HEK293 (cell line): ENCODE results near the gene DGKB.

Experiments used
- CTCF ChIA-PET: fragments of 350-600 bp; formaldehyde crosslinking; extraction: SDS; loops from one replicate; lab custom pipeline; 2021; ENCODE audit warnings: antibody characterized with exemption; lab: Yijun Ruan, JAX
- POLR2A ChIA-PET: fragments of 300-600 bp; formaldehyde crosslinking; extraction: SDS; loops from one replicate; lab custom pipeline; 2020; ENCODE audit warnings: antibody characterized with exemption, inconsistent platforms; lab: Yijun Ruan, JAX
- H3K27ac ChIP-seq: fragments of 200-500 bp; sonication (Bioruptor generic); 2 replicates; pipeline ENCODE4 v1.5.1; 2014; ENCODE audit warnings: low read depth, low read length, control low read depth, inconsistent platforms; ENCODE audit errors: extremely low read depth
- H3K36me3 ChIP-seq, 2 experiments: fragments of 200-500 bp in 1 of 2; sonication (Bioruptor generic) in 1 of 2; 1 replicate in 1 of 2; 2 replicates in 1 of 2; pipeline ENCODE4 v1.5.1; 2014 to 2017; ENCODE audit warnings: inconsistent platforms in 2 of 2, low read length in 2 of 2; ENCODE audit not compliant: control insufficient read depth in 2 of 2, insufficient read depth in 1 of 2
- H3K4me1 ChIP-seq: fragments of 200-500 bp; sonication (Bioruptor generic); 2 replicates; pipeline ENCODE4 v1.5.1; 2014; ENCODE audit warnings: mild to moderate bottlenecking, low read length, inconsistent platforms; ENCODE audit not compliant: control insufficient read depth, insufficient read depth
- H3K4me3 ChIP-seq: 2 replicates; pipeline ENCODE4 v1.5.1; 2011; ENCODE audit warnings: low read depth, mild to moderate bottlenecking, control low read depth, low read length, moderate library complexity
- H3K9me3 ChIP-seq: fragments of 200-500 bp; sonication (Bioruptor generic); 2 replicates; pipeline ENCODE4 v1.5.1; 2014; ENCODE audit warnings: low read depth, low read length, inconsistent platforms; ENCODE audit not compliant: control insufficient read depth, insufficient read depth
- SP3 ChIP-seq: fragments of 450-650 bp; formaldehyde crosslinking; IDR thresholded peaks from 2 replicates; pipeline ENCODE4 v1.5.1; 2016; ENCODE audit warnings: missing biosample characterization, missing genetic modification characterization
- SP7 ChIP-seq: fragments of 450-650 bp; formaldehyde crosslinking; IDR thresholded peaks from 2 replicates; pipeline ENCODE4 v1.5.1; 2016; ENCODE audit warnings: missing biosample characterization, missing genetic modification characterization
- YY2 ChIP-seq: fragments of 450-650 bp; formaldehyde crosslinking; IDR thresholded peaks from 2 replicates; pipeline ENCODE4 v1.5.1; 2016; ENCODE audit warnings: missing biosample characterization, missing genetic modification characterization
- ZBTB1 ChIP-seq: fragments of 450-650 bp; formaldehyde crosslinking; IDR thresholded peaks from 2 replicates; pipeline ENCODE4 v1.5.1; 2016; ENCODE audit warnings: missing biosample characterization, missing genetic modification characterization
- ZFHX2 ChIP-seq: fragments of 450-650 bp; formaldehyde crosslinking; conservative IDR thresholded peaks from 2 replicates; pipeline ENCODE4 v1.5.1; 2016; ENCODE audit warnings: missing biosample characterization, missing genetic modification characterization
- ZNF121 ChIP-seq: fragments of 450-650 bp; formaldehyde crosslinking; IDR thresholded peaks from 2 replicates; pipeline ENCODE4 v1.5.1; 2016; ENCODE audit warnings: missing biosample characterization, missing genetic modification characterization
- ZNF23 ChIP-seq: fragments of 450-650 bp; formaldehyde crosslinking; IDR thresholded peaks from 2 replicates; pipeline ENCODE4 v1.5.1; 2016; ENCODE audit warnings: missing biosample characterization, missing genetic modification characterization, borderline replicate concordance
- ZNF311 ChIP-seq: fragments of 450-650 bp; formaldehyde crosslinking; IDR thresholded peaks from 2 replicates; pipeline ENCODE4 v1.5.1; 2017; ENCODE audit warnings: missing biosample characterization, missing genetic modification characterization, borderline replicate concordance
- ZNF404 ChIP-seq: fragments of 450-650 bp; formaldehyde crosslinking; IDR thresholded peaks from 2 replicates; pipeline ENCODE4 v1.5.1; 2017; ENCODE audit warnings: missing biosample characterization, missing genetic modification characterization
- ZNF501 ChIP-seq: fragments of 450-650 bp; formaldehyde crosslinking; IDR thresholded peaks from 2 replicates; pipeline ENCODE4 v1.5.1; 2016; ENCODE audit warnings: missing biosample characterization, missing genetic modification characterization
- ZNF830 ChIP-seq: fragments of 450-650 bp; IDR thresholded peaks from 2 replicates; pipeline ENCODE4 v1.5.0; 2018; ENCODE audit warnings: missing biosample characterization, missing genetic modification characterization, low read depth, mild to moderate bottlenecking, moderate library complexity
- ZSCAN16 ChIP-seq: fragments of 450-650 bp; formaldehyde crosslinking; IDR thresholded peaks from 2 replicates; pipeline ENCODE4 v1.5.1; 2016; ENCODE audit warnings: missing biosample characterization, missing genetic modification characterization
- ZSCAN23 ChIP-seq: fragments of 450-650 bp; formaldehyde crosslinking; IDR thresholded peaks from 2 replicates; pipeline ENCODE4 v1.5.1; 2016; ENCODE audit warnings: missing biosample characterization, missing genetic modification characterization
- TF ChIP-seq, protein P1 (sequence below): fragments of 450-650 bp; formaldehyde crosslinking; IDR thresholded peaks from 2 replicates; pipeline ENCODE4 v1.5.1; 2016; ENCODE audit warnings: missing biosample characterization, missing genetic modification characterization
- TF ChIP-seq, protein P2 (sequence below): fragments of 450-650 bp; formaldehyde crosslinking; IDR thresholded peaks from 2 replicates; pipeline ENCODE4 v1.5.1; 2016; ENCODE audit warnings: missing biosample characterization, missing genetic modification characterization
- TF ChIP-seq, protein P3 (sequence below): fragments of 450-650 bp; formaldehyde crosslinking; conservative IDR thresholded peaks from 2 replicates; pipeline ENCODE4 v1.5.1; 2016; ENCODE audit warnings: low read depth, missing biosample characterization, missing genetic modification characterization
- TF ChIP-seq, protein P4 (sequence below): fragments of 450-650 bp; formaldehyde crosslinking; IDR thresholded peaks from 2 replicates; pipeline ENCODE4 v1.5.1; 2016; ENCODE audit warnings: missing biosample characterization, missing genetic modification characterization
- TF ChIP-seq, protein P5 (sequence below): fragments of 450-650 bp; formaldehyde crosslinking; IDR thresholded peaks from 2 replicates; pipeline ENCODE4 v1.5.1; 2016; ENCODE audit warnings: missing biosample characterization, missing genetic modification characterization
- TF ChIP-seq, protein P6 (sequence below): fragments of 450-650 bp; formaldehyde crosslinking; IDR thresholded peaks from 2 replicates; pipeline ENCODE4 v1.5.1; 2016; ENCODE audit warnings: missing biosample characterization, missing genetic modification characterization, borderline replicate concordance

Gene DGKB

DNA sequence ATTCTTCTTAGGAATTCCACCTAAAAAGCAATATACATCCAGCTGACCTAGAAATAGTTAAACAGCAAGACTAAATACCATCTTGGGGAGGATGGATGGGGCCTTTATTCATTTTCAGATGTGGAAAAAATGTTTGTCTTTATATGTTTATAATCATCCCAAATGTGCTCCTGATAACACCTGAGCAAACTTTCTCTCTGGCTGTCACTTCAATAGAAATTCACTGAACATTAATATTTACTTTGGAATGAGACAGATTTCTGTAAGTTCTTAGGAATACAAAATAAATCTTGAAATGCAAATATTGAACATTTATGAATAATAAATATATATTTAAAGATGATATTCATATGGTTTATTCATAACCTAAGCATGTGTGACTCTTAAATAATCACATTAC, 185.4 kb downstream of the DGKB start:
- Histone ChIP-seq H3K4me1 (no peaks in the 10 kb centered on the region), H3K9me3 (no peaks in the 10 kb centered on the region), H3K27ac (no peak overlapping the region)
- CTCF ChIA-PET = interaction anchor here (0.6 to 1.8 kb wide), 4 partner anchors 11 to 299 kb away, joined by 3 to 13 read pairs (median 4); no protein-coding TSS in a partner anchor
- TF ChIP-seq SP7 (no peak), SP3 (tag by site-specific recombination) (no peak), ZNF830 (no peak), ZFHX2 (tag by site-specific recombination) (no peak), ZNF121 (no peak), ZNF23 (no peak), ZNF311 (tag by site-specific recombination) (no peak), YY2 (tag by site-specific recombination) (no peak), ZSCAN23 (tag by site-specific recombination) (no peak), ZSCAN16 (tag by site-specific recombination) (no peak), ZNF404 (tag by site-specific recombination) (no peak), ZBTB1 (no peak), ZNF501 (tag by site-specific recombination) (no peak)
- TF ChIP-seq, protein P1, sequence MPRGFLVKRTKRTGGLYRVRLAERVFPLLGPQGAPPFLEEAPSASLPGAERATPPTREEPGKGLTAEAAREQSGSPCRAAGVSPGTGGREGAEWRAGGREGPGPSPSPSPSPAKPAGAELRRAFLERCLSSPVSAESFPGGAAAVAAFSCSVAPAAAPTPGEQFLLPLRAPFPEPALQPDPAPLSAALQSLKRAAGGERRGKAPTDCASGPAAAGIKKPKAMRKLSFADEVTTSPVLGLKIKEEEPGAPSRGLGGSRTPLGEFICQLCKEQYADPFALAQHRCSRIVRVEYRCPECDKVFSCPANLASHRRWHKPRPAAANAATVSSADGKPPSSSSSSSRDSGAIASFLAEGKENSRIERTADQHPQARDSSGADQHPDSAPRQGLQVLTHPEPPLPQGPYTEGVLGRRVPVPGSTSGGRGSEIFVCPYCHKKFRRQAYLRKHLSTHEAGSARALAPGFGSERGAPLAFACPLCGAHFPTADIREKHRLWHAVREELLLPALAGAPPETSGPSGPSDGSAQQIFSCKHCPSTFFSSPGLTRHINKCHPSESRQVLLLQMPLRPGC (tag by site-specific recombination) = no peak
- TF ChIP-seq, protein P2, sequence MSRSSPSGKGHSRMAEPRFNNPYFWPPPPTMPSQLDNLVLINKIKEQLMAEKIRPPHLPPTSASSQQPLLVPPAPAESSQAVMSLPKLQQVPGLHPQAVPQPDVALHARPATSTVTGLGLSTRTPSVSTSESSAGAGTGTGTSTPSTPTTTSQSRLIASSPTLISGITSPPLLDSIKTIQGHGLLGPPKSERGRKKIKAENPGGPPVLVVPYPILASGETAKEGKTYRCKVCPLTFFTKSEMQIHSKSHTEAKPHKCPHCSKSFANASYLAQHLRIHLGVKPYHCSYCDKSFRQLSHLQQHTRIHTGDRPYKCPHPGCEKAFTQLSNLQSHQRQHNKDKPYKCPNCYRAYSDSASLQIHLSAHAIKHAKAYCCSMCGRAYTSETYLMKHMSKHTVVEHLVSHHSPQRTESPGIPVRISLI = no peak
- TF ChIP-seq, protein P3, sequence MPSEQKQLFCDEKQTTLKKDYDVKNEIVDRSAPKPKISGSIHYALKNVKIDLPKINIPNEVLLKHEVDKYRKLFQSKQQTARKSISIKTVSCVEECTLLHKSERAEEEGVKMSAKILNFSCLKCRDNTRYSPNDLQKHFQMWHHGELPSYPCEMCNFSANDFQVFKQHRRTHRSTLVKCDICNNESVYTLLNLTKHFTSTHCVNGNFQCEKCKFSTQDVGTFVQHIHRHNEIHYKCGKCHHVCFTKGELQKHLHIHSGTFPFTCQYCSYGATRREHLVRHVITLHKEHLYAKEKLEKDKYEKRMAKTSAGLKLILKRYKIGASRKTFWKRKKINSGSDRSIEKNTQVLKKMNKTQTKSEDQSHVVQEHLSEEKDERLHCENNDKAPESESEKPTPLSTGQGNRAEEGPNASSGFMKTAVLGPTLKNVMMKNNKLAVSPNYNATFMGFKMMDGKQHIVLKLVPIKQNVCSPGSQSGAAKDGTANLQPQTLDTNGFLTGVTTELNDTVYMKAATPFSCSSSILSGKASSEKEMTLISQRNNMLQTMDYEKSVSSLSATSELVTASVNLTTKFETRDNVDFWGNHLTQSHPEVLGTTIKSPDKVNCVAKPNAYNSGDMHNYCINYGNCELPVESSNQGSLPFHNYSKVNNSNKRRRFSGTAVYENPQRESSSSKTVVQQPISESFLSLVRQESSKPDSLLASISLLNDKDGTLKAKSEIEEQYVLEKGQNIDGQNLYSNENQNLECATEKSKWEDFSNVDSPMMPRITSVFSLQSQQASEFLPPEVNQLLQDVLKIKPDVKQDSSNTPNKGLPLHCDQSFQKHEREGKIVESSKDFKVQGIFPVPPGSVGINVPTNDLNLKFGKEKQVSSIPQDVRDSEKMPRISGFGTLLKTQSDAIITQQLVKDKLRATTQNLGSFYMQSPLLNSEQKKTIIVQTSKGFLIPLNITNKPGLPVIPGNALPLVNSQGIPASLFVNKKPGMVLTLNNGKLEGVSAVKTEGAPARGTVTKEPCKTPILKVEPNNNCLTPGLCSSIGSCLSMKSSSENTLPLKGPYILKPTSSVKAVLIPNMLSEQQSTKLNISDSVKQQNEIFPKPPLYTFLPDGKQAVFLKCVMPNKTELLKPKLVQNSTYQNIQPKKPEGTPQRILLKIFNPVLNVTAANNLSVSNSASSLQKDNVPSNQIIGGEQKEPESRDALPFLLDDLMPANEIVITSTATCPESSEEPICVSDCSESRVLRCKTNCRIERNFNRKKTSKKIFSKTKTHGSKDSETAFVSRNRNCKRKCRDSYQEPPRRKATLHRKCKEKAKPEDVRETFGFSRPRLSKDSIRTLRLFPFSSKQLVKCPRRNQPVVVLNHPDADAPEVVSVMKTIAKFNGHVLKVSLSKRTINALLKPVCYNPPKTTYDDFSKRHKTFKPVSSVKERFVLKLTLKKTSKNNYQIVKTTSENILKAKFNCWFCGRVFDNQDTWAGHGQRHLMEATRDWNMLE (tag by site-specific recombination) = no peak
- TF ChIP-seq, protein P4, sequence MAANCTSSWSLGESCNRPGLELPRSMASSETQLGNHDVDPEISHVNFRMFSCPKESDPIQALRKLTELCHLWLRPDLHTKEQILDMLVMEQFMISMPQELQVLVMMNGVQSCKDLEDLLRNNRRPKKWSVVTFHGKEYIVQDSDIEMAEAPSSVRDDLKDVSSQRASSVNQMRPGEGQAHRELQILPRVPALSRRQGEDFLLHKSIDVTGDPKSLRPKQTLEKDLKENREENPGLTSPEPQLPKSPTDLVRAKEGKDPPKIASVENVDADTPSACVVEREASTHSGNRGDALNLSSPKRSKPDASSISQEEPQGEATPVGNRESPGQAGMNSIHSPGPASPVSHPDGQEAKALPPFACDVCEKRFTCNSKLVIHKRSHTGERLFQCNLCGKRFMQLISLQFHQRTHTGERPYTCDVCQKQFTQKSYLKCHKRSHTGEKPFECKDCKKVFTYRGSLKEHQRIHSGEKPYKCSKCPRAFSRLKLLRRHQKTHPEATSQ (tag by site-specific recombination) = no peak
- TF ChIP-seq, protein P5, sequence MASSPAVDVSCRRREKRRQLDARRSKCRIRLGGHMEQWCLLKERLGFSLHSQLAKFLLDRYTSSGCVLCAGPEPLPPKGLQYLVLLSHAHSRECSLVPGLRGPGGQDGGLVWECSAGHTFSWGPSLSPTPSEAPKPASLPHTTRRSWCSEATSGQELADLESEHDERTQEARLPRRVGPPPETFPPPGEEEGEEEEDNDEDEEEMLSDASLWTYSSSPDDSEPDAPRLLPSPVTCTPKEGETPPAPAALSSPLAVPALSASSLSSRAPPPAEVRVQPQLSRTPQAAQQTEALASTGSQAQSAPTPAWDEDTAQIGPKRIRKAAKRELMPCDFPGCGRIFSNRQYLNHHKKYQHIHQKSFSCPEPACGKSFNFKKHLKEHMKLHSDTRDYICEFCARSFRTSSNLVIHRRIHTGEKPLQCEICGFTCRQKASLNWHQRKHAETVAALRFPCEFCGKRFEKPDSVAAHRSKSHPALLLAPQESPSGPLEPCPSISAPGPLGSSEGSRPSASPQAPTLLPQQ = no peak
- TF ChIP-seq, protein P6, sequence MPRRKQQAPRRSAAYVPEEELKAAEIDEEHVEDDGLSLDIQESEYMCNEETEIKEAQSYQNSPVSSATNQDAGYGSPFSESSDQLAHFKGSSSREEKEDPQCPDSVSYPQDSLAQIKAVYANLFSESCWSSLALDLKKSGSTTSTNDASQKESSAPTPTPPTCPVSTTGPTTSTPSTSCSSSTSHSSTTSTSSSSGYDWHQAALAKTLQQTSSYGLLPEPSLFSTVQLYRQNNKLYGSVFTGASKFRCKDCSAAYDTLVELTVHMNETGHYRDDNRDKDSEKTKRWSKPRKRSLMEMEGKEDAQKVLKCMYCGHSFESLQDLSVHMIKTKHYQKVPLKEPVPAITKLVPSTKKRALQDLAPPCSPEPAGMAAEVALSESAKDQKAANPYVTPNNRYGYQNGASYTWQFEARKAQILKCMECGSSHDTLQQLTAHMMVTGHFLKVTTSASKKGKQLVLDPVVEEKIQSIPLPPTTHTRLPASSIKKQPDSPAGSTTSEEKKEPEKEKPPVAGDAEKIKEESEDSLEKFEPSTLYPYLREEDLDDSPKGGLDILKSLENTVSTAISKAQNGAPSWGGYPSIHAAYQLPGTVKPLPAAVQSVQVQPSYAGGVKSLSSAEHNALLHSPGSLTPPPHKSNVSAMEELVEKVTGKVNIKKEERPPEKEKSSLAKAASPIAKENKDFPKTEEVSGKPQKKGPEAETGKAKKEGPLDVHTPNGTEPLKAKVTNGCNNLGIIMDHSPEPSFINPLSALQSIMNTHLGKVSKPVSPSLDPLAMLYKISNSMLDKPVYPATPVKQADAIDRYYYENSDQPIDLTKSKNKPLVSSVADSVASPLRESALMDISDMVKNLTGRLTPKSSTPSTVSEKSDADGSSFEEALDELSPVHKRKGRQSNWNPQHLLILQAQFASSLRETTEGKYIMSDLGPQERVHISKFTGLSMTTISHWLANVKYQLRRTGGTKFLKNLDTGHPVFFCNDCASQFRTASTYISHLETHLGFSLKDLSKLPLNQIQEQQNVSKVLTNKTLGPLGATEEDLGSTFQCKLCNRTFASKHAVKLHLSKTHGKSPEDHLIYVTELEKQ (tag by site-specific recombination) = no peak
- TF ChIP-seq, all 188 proteins: peak for 0
- no peaks in the 10 kb centered on the region for H3K36me3 ChIP-seq
- POLR2A ChIA-PET = no interaction called here
- H3K4me3 ChIP-seq = no peak overlapping the region
